Liver (tissue), 3 donors: Measurements from ENCODE around the gene SYDE2.

ENCODE experiments used
- ATF3 ChIP-seq: IDR thresholded peaks from 2 replicates; pipeline ENCODE4 v1.6.1; 2016; ENCODE audit warnings: antibody characterized with exemption
- EGR1 ChIP-seq, 2 donors: IDR thresholded peaks; 2 replicates each; pipeline ENCODE4 v1.6.1; 2016 to 2018; ENCODE audit warnings: antibody characterized with exemption in 2 of 2, low read depth in 2 of 2
- GABPA ChIP-seq, 2 donors: IDR thresholded peaks in 1 of 2; conservative IDR thresholded peaks in 1 of 2; 2 replicates each; pipeline ENCODE4 v1.6.1; 2016; ENCODE audit warnings: antibody characterized with exemption in 2 of 2, mild to moderate bottlenecking in 1 of 2, moderate library complexity in 1 of 2
- JUND ChIP-seq, 2 donors: IDR thresholded peaks; 2 replicates each; pipeline ENCODE4 v1.6.1; 2016; ENCODE audit warnings: antibody characterized with exemption in 2 of 2
- NR2F2 ChIP-seq: IDR thresholded peaks from 2 replicates; pipeline ENCODE4 v1.6.1; 2016; ENCODE audit warnings: antibody characterized with exemption
- RAD21 ChIP-seq, 2 donors: IDR thresholded peaks; 2 replicates each; pipeline ENCODE4 v1.6.1; 2016; ENCODE audit warnings: antibody characterized with exemption in 2 of 2, mild to moderate bottlenecking in 2 of 2
- RXRA ChIP-seq, 2 donors: IDR thresholded peaks; 2 replicates each; pipeline ENCODE4 v1.6.1; 2017 to 2018; ENCODE audit warnings: antibody characterized with exemption in 2 of 2, mild to moderate bottlenecking in 1 of 2
- SP1 ChIP-seq: IDR thresholded peaks from 2 replicates; pipeline ENCODE4 v1.6.1; 2018; ENCODE audit warnings: antibody characterized with exemption, mild to moderate bottlenecking
- TAF1 ChIP-seq: conservative IDR thresholded peaks from 2 replicates; pipeline ENCODE4 v1.6.1; 2016; ENCODE audit warnings: antibody characterized with exemption, mild to moderate bottlenecking
- YY1 ChIP-seq: IDR thresholded peaks from 2 replicates; pipeline ENCODE4 v1.6.1; 2016; ENCODE audit warnings: antibody characterized with exemption, mild to moderate bottlenecking
- TF ChIP-seq, protein P1 (sequence below): fragments of 150-350 bp; IDR thresholded peaks from 2 replicates; pipeline ENCODE4 v1.5.1; 2017; ENCODE audit warnings: improper control_type of control experiment, low read depth, low read length; ENCODE audit not compliant: missing input control
- TF ChIP-seq, protein P2 (sequence below): IDR thresholded peaks from 2 replicates; pipeline ENCODE4 v1.6.1; 2016; ENCODE audit warnings: antibody characterized with exemption, mild to moderate bottlenecking
- TF ChIP-seq, protein P3 (sequence below): IDR thresholded peaks from 2 replicates; pipeline ENCODE4 v1.6.1; 2016; ENCODE audit warnings: antibody characterized with exemption
- TF ChIP-seq, protein P4 (sequence below): IDR thresholded peaks from 2 replicates; pipeline ENCODE4 v1.6.1; 2016; ENCODE audit warnings: antibody characterized with exemption
- donor health status: healthy.
- donor health status: healthy.

GRCh38 chr1:85133565-85134159 lies 67.2 kb downstream of the SYDE2 start:
- TF ChIP-seq YY1, result no peak
- no peak for TF ChIP-seq RAD21 (IDR thresholded peaks at IDR 0.05)
- TF ChIP-seq, protein P1, sequence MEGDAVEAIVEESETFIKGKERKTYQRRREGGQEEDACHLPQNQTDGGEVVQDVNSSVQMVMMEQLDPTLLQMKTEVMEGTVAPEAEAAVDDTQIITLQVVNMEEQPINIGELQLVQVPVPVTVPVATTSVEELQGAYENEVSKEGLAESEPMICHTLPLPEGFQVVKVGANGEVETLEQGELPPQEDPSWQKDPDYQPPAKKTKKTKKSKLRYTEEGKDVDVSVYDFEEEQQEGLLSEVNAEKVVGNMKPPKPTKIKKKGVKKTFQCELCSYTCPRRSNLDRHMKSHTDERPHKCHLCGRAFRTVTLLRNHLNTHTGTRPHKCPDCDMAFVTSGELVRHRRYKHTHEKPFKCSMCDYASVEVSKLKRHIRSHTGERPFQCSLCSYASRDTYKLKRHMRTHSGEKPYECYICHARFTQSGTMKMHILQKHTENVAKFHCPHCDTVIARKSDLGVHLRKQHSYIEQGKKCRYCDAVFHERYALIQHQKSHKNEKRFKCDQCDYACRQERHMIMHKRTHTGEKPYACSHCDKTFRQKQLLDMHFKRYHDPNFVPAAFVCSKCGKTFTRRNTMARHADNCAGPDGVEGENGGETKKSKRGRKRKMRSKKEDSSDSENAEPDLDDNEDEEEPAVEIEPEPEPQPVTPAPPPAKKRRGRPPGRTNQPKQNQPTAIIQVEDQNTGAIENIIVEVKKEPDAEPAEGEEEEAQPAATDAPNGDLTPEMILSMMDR, result no peak
- TF ChIP-seq, protein P2, sequence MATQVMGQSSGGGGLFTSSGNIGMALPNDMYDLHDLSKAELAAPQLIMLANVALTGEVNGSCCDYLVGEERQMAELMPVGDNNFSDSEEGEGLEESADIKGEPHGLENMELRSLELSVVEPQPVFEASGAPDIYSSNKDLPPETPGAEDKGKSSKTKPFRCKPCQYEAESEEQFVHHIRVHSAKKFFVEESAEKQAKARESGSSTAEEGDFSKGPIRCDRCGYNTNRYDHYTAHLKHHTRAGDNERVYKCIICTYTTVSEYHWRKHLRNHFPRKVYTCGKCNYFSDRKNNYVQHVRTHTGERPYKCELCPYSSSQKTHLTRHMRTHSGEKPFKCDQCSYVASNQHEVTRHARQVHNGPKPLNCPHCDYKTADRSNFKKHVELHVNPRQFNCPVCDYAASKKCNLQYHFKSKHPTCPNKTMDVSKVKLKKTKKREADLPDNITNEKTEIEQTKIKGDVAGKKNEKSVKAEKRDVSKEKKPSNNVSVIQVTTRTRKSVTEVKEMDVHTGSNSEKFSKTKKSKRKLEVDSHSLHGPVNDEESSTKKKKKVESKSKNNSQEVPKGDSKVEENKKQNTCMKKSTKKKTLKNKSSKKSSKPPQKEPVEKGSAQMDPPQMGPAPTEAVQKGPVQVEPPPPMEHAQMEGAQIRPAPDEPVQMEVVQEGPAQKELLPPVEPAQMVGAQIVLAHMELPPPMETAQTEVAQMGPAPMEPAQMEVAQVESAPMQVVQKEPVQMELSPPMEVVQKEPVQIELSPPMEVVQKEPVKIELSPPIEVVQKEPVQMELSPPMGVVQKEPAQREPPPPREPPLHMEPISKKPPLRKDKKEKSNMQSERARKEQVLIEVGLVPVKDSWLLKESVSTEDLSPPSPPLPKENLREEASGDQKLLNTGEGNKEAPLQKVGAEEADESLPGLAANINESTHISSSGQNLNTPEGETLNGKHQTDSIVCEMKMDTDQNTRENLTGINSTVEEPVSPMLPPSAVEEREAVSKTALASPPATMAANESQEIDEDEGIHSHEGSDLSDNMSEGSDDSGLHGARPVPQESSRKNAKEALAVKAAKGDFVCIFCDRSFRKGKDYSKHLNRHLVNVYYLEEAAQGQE, result no peak
- TF ChIP-seq SP1, result no peak
- TF ChIP-seq, protein P3, sequence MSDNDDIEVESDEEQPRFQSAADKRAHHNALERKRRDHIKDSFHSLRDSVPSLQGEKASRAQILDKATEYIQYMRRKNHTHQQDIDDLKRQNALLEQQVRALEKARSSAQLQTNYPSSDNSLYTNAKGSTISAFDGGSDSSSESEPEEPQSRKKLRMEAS, result no peak
- TF ChIP-seq EGR1 (IDR thresholded peaks at IDR 0.05; ENCODE audit: low read depth in 2 of 2), result no peak
- TF ChIP-seq, protein P4, sequence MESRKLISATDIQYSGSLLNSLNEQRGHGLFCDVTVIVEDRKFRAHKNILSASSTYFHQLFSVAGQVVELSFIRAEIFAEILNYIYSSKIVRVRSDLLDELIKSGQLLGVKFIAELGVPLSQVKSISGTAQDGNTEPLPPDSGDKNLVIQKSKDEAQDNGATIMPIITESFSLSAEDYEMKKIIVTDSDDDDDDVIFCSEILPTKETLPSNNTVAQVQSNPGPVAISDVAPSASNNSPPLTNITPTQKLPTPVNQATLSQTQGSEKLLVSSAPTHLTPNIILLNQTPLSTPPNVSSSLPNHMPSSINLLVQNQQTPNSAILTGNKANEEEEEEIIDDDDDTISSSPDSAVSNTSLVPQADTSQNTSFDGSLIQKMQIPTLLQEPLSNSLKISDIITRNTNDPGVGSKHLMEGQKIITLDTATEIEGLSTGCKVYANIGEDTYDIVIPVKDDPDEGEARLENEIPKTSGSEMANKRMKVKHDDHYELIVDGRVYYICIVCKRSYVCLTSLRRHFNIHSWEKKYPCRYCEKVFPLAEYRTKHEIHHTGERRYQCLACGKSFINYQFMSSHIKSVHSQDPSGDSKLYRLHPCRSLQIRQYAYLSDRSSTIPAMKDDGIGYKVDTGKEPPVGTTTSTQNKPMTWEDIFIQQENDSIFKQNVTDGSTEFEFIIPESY, result no peak
- no peak for TF ChIP-seq ATF3
- no peak for TF ChIP-seq JUND (IDR thresholded peaks at IDR 0.05)
- TF ChIP-seq GABPA (IDR thresholded peaks at IDR 0.05 in 1 of 2, conservative IDR thresholded peaks at IDR 0.05 in 1 of 2), result no peak
- no peak for TF ChIP-seq RXRA (IDR thresholded peaks at IDR 0.05)
- no peak for TF ChIP-seq TAF1
- TF ChIP-seq NR2F2, result no peak
